A673 (cell line): ENCODE data around the gene AGBL4. TPM values are rescaled to one million over a fixed set of nuclear protein-coding genes. Genes with fewer than 3 reads are reported as not detected.

ENCODE experiments used
- BruUV-seq: library from RNA; stranded (reverse); fragments of 400-500 nt; replicated peaks from 2 replicates; lab custom pipeline; 2021; lab: Mats Ljungman, UMichigan
- CTCF ChIA-PET: fragments of 300-600 bp; sonication (Branson Sonifier 250); formaldehyde crosslinking; loops from one replicate; lab custom pipeline; 2022; ENCODE audit warnings: antibody characterized with exemption; lab: Charles Lee
- POLR2A ChIA-PET: fragments of 300-600 bp; sonication (Branson Sonifier 250); formaldehyde crosslinking; loops from one replicate; lab custom pipeline; 2022; ENCODE audit warnings: antibody characterized with exemption; ENCODE audit not compliant: low non-redundant PET; lab: Charles Lee
- DNase-seq: peaks from one replicate; pipeline ENCODE4 v3.0.0-alpha.2; 2015; ENCODE audit warnings: low spot score
- H3K27ac ChIP-seq: fragments of 200-600 bp; sonication (generic); 2 replicates; pipeline ENCODE4 v1.5.1; 2016; ENCODE audit warnings: mixed run types, low read depth, mild to moderate bottlenecking, mixed read lengths, antibody characterized with exemption, low read length; ENCODE audit not compliant: poor library complexity, severe bottlenecking
- H3K27me3 ChIP-seq: fragments of 200-600 bp; sonication (generic); replicated peaks from 2 replicates; pipeline ENCODE4 v1.6.1; 2017; ENCODE audit warnings: mixed run types, low read depth, mild to moderate bottlenecking, mixed read lengths, antibody characterized with exemption, low read length; ENCODE audit not compliant: insufficient read depth, poor library complexity
- H3K36me3 ChIP-seq: fragments of 200-600 bp; sonication (generic); 2 replicates; pipeline ENCODE4 v1.6.1; 2016; ENCODE audit warnings: mixed run types, mild to moderate bottlenecking, mixed read lengths, antibody characterized with exemption, low read length; ENCODE audit not compliant: insufficient read depth, poor library complexity, severe bottlenecking
- H3K4me1 ChIP-seq: fragments of 200-600 bp; sonication (generic); 2 replicates; pipeline ENCODE4 v1.6.1; 2017; ENCODE audit warnings: mixed run types, mild to moderate bottlenecking, mixed read lengths, antibody characterized with exemption, low read length; ENCODE audit not compliant: insufficient read depth, poor library complexity, severe bottlenecking
- H3K4me3 ChIP-seq: fragments of 200-600 bp; sonication (generic); 2 replicates; pipeline ENCODE4 v1.5.1; 2016; ENCODE audit warnings: low read depth, mixed run types, mild to moderate bottlenecking, mixed read lengths, low read length; ENCODE audit not compliant: poor library complexity, severe bottlenecking
- H3K9me3 ChIP-seq: fragments of 200-600 bp; sonication (generic); 2 replicates; pipeline ENCODE4 v1.6.1; 2016; ENCODE audit warnings: mixed run types, low read depth, mild to moderate bottlenecking, mixed read lengths, antibody characterized with exemption, low read length; ENCODE audit not compliant: poor library complexity, severe bottlenecking
- CTCF ChIP-seq: fragments of 300-800, 200-600 bp; sonication (generic); conservative IDR thresholded peaks from 2 replicates; pipeline ENCODE4 v1.5.1; 2017; ENCODE audit warnings: low read depth, mild to moderate bottlenecking, antibody characterized with exemption, low read length, moderate library complexity, mixed read lengths
- EZH2 ChIP-seq: fragments of 200-600 bp; sonication (generic); IDR thresholded peaks from 2 replicates; pipeline ENCODE4 v1.6.1; 2017; ENCODE audit warnings: borderline replicate concordance, low read depth, mild to moderate bottlenecking, mixed read lengths, antibody characterized with exemption, low read length; ENCODE audit not compliant: poor library complexity, severe bottlenecking
- intact Hi-C: fragments of 100-400 bp; cut with micrococcal nuclease; formaldehyde crosslinking; loops from one replicate; pipeline ENCODE4 v1.10.0; 2022; ENCODE audit not compliant: unreplicated experiment
- total RNA-seq: library from RNA; stranded (reverse); gene quantifications from 2 replicates; pipeline ENCODE4 v1.2.3, GENCODE V29; 2021

AGBL4 gene
- total RNA-seq, 1 experiment from 2014 or later = 0.32 TPM

GRCh38 chr1:48953617-48954016 lies 1070.1 kb downstream of the AGBL4 start:
- CTCF ChIA-PET = no interaction called here
- no peaks in the 10 kb centered on the region for H3K27me3 ChIP-seq
- no TSS peak for BruUV-seq
- no peaks in the 10 kb centered on the region for H3K36me3 ChIP-seq
- TF ChIP-seq CTCF (no peak), EZH2 (no peak)
- no peak overlapping the region for H3K27ac ChIP-seq
- no peak for DNase-seq
- H3K4me3 ChIP-seq = no peak overlapping the region
- H3K4me1 ChIP-seq = no peaks in the 10 kb centered on the region
- POLR2A ChIA-PET = no interaction called here
- no peaks in the 10 kb centered on the region for H3K9me3 ChIP-seq
- intact Hi-C loops = no loop called here

GRCh38 chr1:48948562-48948961 lies 1075.2 kb downstream of the AGBL4 start:
- H3K9me3 ChIP-seq = no peaks in the 10 kb centered on the region
- CTCF ChIA-PET = no interaction called here
- intact Hi-C loops = no loop called here
- DNase-seq = no peak
- H3K4me3 ChIP-seq = no peak overlapping the region
- no peaks in the 10 kb centered on the region for H3K4me1 ChIP-seq
- TF ChIP-seq EZH2 (no peak), CTCF (no peak)
- no peak overlapping the region for H3K27ac ChIP-seq
- no peaks in the 10 kb centered on the region for H3K36me3 ChIP-seq
- POLR2A ChIA-PET = no interaction called here
- H3K27me3 ChIP-seq = no peaks in the 10 kb centered on the region
- no TSS peak for BruUV-seq

GRCh38 chr1:48947761-48948537 lies 1075.8 kb downstream of the AGBL4 start:
- Histone ChIP-seq H3K27ac (no peak overlapping the region), H3K9me3 (no peaks in the 10 kb centered on the region), H3K27me3 (no peaks in the 10 kb centered on the region), H3K4me3 (no peak overlapping the region), H3K4me1 (no peaks in the 10 kb centered on the region), H3K36me3 (no peaks in the 10 kb centered on the region)
- ChIA-PET CTCF (no interaction called here), POLR2A (no interaction called here)
- TF ChIP-seq CTCF (no peak), EZH2 (no peak)
- no peak for DNase-seq
- intact Hi-C loops = no loop called here
- no TSS peak for BruUV-seq
